Loucy (cell line): Measurements from ENCODE around the gene PANX2.

ENCODE experiments used
- H2AFZ ChIP-seq: fragments of 200-600 bp; sonication (generic); 2 replicates; pipeline ENCODE4 v1.6.0; 2016; ENCODE audit warnings: antibody characterized with exemption, mild to moderate bottlenecking, low read length, moderate library complexity
- H3F3A ChIP-seq: fragments of 200-600 bp; 2 replicates; pipeline ENCODE4 v1.6.0; 2016; ENCODE audit warnings: antibody characterized with exemption, low read depth, mild to moderate bottlenecking
- H3K27me3 ChIP-seq: fragments of 200-600 bp; sonication (generic); 2 replicates; pipeline ENCODE4 v1.6.1; 2014; ENCODE audit warnings: low read length, mild to moderate bottlenecking; ENCODE audit not compliant: insufficient read depth, poor library complexity, severe bottlenecking
- H3K36me3 ChIP-seq: fragments of 200-600 bp; sonication (generic); 2 replicates; pipeline ENCODE4 v1.6.1; 2016; ENCODE audit warnings: low read length; ENCODE audit not compliant: insufficient read depth
- H3K4me1 ChIP-seq: fragments of 200-600 bp; sonication (generic); 2 replicates; pipeline ENCODE4 v1.5.1; 2014; ENCODE audit warnings: low read length, mild to moderate bottlenecking; ENCODE audit not compliant: insufficient read depth, poor library complexity, severe bottlenecking
- H3K4me2 ChIP-seq: fragments of 200-600 bp; sonication (generic); 2 replicates; pipeline ENCODE4 v1.6.0; 2014; ENCODE audit warnings: antibody characterized with exemption, low read length, low read depth, mild to moderate bottlenecking; ENCODE audit not compliant: poor library complexity, severe bottlenecking
- H3K4me3 ChIP-seq: fragments of 200-600 bp; sonication (generic); 2 replicates; pipeline ENCODE4 v1.5.1; 2014; ENCODE audit warnings: low read length, mild to moderate bottlenecking, mixed read lengths; ENCODE audit not compliant: poor library complexity, severe bottlenecking
- H3K79me2 ChIP-seq: fragments of 200-600 bp; sonication (generic); 2 replicates; pipeline ENCODE4 v1.6.1; 2014; ENCODE audit warnings: low read length; ENCODE audit not compliant: insufficient read depth
- H3K9ac ChIP-seq: fragments of 200-600 bp; sonication (generic); 2 replicates; pipeline ENCODE4 v1.6.0; 2014; ENCODE audit warnings: mild to moderate bottlenecking, low read depth, low read length, moderate library complexity; ENCODE audit not compliant: poor library complexity, severe bottlenecking
- H3K9me2 ChIP-seq: fragments of 200-600 bp; sonication (generic); replicated peaks from 2 replicates; pipeline ENCODE4 v1.6.1; 2016; ENCODE audit warnings: low read depth, low read length, mixed read lengths
- H3K9me3 ChIP-seq: fragments of 200-600 bp; sonication (generic); 2 replicates; pipeline ENCODE4 v1.6.1; 2014; ENCODE audit warnings: mild to moderate bottlenecking, antibody characterized with exemption, low read length, low read depth; ENCODE audit not compliant: insufficient read depth
- H4K20me1 ChIP-seq: fragments of 200-600 bp; sonication (generic); 2 replicates; pipeline ENCODE4 v1.6.0; 2014; ENCODE audit warnings: antibody characterized with exemption, low read length, mild to moderate bottlenecking; ENCODE audit not compliant: insufficient read depth, poor library complexity, severe bottlenecking
- CTCF ChIP-seq: fragments of 200-600 bp; sonication (generic); conservative IDR thresholded peaks from 2 replicates; pipeline ENCODE4 v1.5.1; 2014; ENCODE audit warnings: mild to moderate bottlenecking, antibody characterized with exemption, low read length
- EZH2phosphoT487 ChIP-seq: fragments of 200-600 bp; IDR thresholded peaks from 2 replicates; pipeline ENCODE4 v1.6.1; 2018; ENCODE audit warnings: antibody characterized with exemption, mild to moderate bottlenecking, moderate library complexity, borderline replicate concordance

The PANX2 gene

GRCh38 chr22:50178871-50179869 lies 8.6 kb downstream of the PANX2 start:
- H3K9me3 ChIP-seq = no peaks in the 10 kb centered on the region
- peaks cover 4% of the 10 kb centered on the region for H3K4me1 ChIP-seq
- H3K9me2 ChIP-seq = no peaks in the 10 kb centered on the region
- no peaks in the 10 kb centered on the region for H4K20me1 ChIP-seq
- no peaks in the 10 kb centered on the region for H3K79me2 ChIP-seq
- no peak overlapping the region for H3K9ac ChIP-seq
- no peak overlapping the region for H3K4me3 ChIP-seq
- no peak overlapping the region for H3K4me2 ChIP-seq
- no peaks in the 10 kb centered on the region for H3F3A ChIP-seq
- TF ChIP-seq CTCF = no peak
- no peak for TF ChIP-seq EZH2phosphoT487
- H2AFZ ChIP-seq = no peak overlapping the region
- no peaks in the 10 kb centered on the region for H3K27me3 ChIP-seq
- H3K36me3 ChIP-seq = no peaks in the 10 kb centered on the region

- no peaks in the 10 kb centered on the region for H3K27me3 ChIP-seq
- H2AFZ ChIP-seq = no peak overlapping the region
- H3K9me2 ChIP-seq = no peaks in the 10 kb centered on the region
- no peak for TF ChIP-seq CTCF
- TF ChIP-seq EZH2phosphoT487 = no peak
- no peak overlapping the region for H3K4me3 ChIP-seq
- no peaks in the 10 kb centered on the region for H3K36me3 ChIP-seq
- H3K4me1 ChIP-seq = peaks cover 7% of the 10 kb centered on the region
- H3K9ac ChIP-seq = no peak overlapping the region
- no peaks in the 10 kb centered on the region for H3F3A ChIP-seq
- H3K79me2 ChIP-seq = no peaks in the 10 kb centered on the region
- no peaks in the 10 kb centered on the region for H4K20me1 ChIP-seq
- no peak overlapping the region for H3K4me2 ChIP-seq
- H3K9me3 ChIP-seq = no peaks in the 10 kb centered on the region
Measured at GRCh38 chr22:50179937-50180726, 9.6 kb downstream of the PANX2 start.

GRCh38 chr22:50180727-50181521 lies 10.4 kb downstream of the PANX2 start:
- no peak for TF ChIP-seq EZH2phosphoT487
- TF ChIP-seq CTCF = no peak
- H3F3A ChIP-seq = no peaks in the 10 kb centered on the region
- H3K4me2 ChIP-seq = no peak overlapping the region
- peaks cover 7% of the 10 kb centered on the region for H3K4me1 ChIP-seq
- peaks cover under 1% of the 10 kb centered on the region; the same call in 1 of the 2 replicates for H3K79me2 ChIP-seq
- H3K27me3 ChIP-seq = no peaks in the 10 kb centered on the region
- no peak overlapping the region for H2AFZ ChIP-seq
- H3K9me2 ChIP-seq = no peaks in the 10 kb centered on the region
- H3K36me3 ChIP-seq = no peaks in the 10 kb centered on the region
- no peaks in the 10 kb centered on the region for H3K9me3 ChIP-seq
- no peak overlapping the region for H3K4me3 ChIP-seq
- no peaks in the 10 kb centered on the region for H4K20me1 ChIP-seq
- H3K9ac ChIP-seq = no peak overlapping the region
